ENCODE data around the gene BMERB1. TPM values are rescaled to one million over a fixed set of nuclear protein-coding genes. Genes with fewer than 3 reads are reported as not detected.
A peak's percentile ranks its signal among the peaks of the same experiment; 100 is the strongest.
"Not testable (repeated sequence)": the region's sequence is repeated elsewhere in the genome, so short reads cannot be mapped to it uniquely, and the experiment has no call there.

BMERB1 gene
- total RNA-seq, 2 donors from 2014 or later = 55.0 to 55.3 TPM

DNA sequence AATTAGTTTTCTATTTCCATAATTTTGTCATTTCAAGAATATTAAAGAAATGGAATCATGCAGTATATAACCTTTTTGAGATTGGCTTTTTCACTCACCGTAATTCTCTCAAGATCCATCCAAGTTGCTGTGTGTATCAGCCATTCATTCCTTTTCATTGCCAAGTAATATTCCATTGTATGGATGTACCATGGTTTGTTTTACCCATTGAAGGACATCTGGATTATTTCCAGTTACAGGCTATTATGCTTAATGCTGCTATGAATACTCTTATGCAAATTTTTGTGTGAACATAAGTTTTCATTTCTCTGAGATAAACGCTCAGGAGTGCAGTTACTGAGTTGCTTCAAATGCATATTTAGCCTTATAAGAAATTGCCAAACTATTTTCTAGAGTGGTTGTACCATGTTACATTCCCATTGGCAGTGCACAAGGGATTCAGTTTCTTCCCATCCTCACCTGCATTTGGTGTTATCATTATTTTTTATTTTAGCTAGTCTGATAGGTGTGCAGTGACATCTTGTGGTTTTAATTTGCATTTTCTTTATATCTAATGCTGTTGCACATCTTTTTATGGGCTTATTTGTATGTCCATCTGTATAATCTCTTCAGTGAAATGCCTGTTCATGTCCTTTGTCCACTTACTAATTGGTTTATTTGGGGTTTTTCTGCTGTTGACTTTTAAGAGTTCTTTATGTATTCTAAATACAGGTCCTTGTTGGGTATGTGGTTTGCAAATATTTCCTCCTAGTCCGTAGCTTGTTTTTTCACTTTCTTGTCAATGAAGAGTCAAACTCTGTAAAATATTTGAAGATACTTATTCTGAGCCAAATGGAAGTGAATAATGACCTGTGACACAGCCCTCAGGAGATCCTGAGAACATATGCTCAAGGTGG, 32.7 kb downstream of the BMERB1 start:
- Histone ChIP-seq H3K27me3 (no peaks in the 10 kb centered on the region), H3K9me3 (peaks cover 0 to 14% of the 10 kb centered on the region in 2 donors), H3K4me3 (no peak overlapping the region), H3K36me3 (no peaks in the 10 kb centered on the region), H3K27ac (no peak overlapping the region), H3K4me1 (no peaks in the 10 kb centered on the region)
- no peak for DNase-seq (ENCODE audit: low spot score)
- TF ChIP-seq, protein P1, sequence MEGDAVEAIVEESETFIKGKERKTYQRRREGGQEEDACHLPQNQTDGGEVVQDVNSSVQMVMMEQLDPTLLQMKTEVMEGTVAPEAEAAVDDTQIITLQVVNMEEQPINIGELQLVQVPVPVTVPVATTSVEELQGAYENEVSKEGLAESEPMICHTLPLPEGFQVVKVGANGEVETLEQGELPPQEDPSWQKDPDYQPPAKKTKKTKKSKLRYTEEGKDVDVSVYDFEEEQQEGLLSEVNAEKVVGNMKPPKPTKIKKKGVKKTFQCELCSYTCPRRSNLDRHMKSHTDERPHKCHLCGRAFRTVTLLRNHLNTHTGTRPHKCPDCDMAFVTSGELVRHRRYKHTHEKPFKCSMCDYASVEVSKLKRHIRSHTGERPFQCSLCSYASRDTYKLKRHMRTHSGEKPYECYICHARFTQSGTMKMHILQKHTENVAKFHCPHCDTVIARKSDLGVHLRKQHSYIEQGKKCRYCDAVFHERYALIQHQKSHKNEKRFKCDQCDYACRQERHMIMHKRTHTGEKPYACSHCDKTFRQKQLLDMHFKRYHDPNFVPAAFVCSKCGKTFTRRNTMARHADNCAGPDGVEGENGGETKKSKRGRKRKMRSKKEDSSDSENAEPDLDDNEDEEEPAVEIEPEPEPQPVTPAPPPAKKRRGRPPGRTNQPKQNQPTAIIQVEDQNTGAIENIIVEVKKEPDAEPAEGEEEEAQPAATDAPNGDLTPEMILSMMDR (IDR thresholded peaks at IDR 0.05) = no peak

DNA sequence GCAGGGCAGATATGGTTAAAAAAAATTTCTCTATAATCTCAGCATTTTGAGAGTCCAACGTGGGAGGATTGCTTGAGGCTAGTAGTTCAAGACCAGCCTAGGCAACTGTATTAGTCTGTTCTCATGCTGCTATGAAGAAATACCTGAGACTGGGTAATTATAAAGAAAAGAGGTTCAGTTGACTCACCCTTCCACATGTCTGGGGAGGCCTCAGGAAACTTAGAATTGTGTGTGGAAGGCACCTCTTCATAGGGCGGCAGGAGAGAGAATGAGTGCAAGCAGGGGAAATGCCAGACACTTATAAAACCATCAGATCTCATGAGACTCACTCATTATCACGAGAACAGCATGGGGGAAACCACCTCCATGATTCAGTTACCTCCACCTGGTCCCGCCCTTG, 42.6 kb downstream of the BMERB1 start:
- not testable (repeated sequence) for H3K27ac ChIP-seq; H3K4me1 ChIP-seq; H3K4me3 ChIP-seq; H3K27me3 ChIP-seq; H3K36me3 ChIP-seq; H3K9me3 ChIP-seq; DNase-seq (ENCODE audit: low spot score)

DNA sequence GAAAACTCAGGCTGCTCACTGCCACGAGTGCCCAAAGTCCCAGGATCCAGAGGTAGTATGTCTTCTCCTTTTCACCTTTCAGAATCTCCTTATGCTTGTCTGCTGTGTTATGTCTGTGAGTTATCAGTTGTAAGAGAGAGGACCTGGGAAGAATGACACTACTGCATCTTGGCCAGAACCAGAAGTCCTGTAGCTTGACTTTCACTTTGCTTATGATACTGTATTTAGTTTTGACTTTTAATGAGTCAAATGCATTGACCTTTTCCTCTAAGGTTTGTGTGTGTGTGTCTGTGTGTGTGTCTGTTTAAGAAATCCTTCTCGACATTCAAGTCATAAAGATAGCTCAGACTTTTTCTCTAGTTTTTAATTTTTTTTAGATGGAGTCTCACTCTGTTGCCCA, 43.4 kb downstream of the BMERB1 start:
- H3K36me3 ChIP-seq = no peaks in the 10 kb centered on the region
- no peaks in the 10 kb centered on the region for H3K27me3 ChIP-seq
- no peak overlapping the region for H3K27ac ChIP-seq
- peak; percentile 9 for DNase-seq (ENCODE audit: low spot score)
- no peaks in the 10 kb centered on the region for H3K4me1 ChIP-seq
- H3K9me3 ChIP-seq = no peaks in the 10 kb centered on the region
- TF ChIP-seq, protein P1 (IDR thresholded peaks at IDR 0.05) = no peak
- H3K4me3 ChIP-seq = no peak overlapping the region

DNA sequence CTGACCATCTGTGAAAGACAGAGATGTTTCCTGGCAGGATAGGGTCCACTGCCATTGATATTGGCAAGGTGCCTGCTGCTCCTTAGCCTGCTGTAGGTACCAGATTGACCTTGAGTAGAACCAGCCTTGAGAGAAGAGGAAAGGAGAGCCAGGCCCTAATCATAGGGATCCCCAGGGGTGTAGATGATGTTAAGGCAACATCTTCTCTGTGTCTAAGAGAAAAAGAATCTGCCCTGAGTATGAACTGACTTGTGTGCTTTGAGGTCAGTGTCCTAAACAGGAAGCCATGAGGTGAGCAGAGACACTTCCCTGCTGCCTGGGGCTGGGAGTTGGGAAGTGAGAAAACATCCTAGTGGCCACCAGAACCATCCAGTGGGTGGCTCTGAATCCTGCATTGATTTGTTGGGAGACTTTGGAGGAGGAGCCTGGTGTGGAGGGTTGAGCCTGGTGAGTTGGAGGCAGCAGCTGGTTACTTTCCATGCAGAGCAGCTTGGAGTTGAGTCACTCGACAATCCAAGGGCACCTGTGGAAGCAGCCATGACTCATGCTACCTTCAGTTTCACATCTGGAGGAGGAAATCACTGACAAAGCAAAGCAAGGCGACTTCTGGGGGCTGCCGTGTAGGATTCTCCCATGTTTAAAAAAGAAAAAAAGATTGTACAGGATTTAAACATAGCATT, 47.8 kb downstream of the BMERB1 start:
- H3K4me1 ChIP-seq = no peaks in the 10 kb centered on the region
- no peak overlapping the region for H3K27ac ChIP-seq
- no peaks in the 10 kb centered on the region for H3K9me3 ChIP-seq
- H3K36me3 ChIP-seq = no peaks in the 10 kb centered on the region
- H3K4me3 ChIP-seq = no peak overlapping the region
- H3K27me3 ChIP-seq = no peaks in the 10 kb centered on the region
- no peak for DNase-seq (ENCODE audit: low spot score)
- TF ChIP-seq, protein P1 (IDR thresholded peaks at IDR 0.05) = no peak

DNA sequence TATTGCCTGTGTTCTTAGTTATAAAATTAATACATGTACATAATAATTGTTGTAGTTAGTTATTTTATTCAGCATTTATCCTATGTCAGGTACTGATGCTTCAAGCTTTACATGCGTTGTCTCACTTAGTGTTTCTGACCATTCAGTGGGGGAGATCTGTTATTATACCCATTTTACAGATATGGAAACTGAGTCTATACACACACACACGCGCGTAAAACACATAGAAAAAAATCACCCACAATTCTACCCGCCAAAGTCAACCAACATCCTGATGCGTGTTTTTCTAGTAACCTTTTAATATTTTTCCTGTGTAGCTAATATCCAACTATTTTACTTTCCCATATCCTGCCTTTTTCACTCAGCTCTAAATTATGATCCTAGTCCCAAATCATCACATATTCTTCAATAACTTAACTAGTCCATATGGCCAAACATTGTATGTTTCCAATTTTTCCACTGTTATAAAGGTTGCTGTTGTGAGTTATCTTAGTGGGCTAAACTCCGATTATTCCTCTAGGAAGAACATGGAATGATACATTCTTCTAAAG, 48.4 kb downstream of the BMERB1 start:
- H3K36me3 ChIP-seq = no peaks in the 10 kb centered on the region
- H3K4me1 ChIP-seq = no peaks in the 10 kb centered on the region
- no peaks in the 10 kb centered on the region for H3K9me3 ChIP-seq
- no peak for DNase-seq (ENCODE audit: low spot score)
- H3K27ac ChIP-seq = no peak overlapping the region
- no peak overlapping the region for H3K4me3 ChIP-seq
- H3K27me3 ChIP-seq = no peaks in the 10 kb centered on the region
- TF ChIP-seq, protein P1 (IDR thresholded peaks at IDR 0.05) = no peak

DNA sequence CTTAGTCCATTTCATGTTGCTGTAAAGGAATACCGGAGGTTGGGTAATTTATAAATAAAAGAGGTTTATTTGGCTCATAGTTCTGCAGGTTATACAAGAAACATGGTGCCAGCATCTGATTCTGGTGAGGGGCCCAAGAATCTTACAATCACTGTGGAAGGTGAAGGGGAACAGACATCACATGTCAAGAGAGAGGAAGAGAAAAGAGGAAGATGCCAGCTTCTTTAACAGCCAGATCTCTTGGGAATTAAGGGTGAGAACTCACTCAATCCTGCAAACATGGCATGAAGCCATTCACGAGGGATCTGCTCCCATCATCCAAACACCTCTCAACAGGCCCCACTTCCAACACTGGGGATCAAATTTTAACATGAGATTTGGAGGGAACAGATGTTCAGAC, 49.5 kb downstream of the BMERB1 start:
- Histone ChIP-seq H3K4me1 (peaks cover 0 to under 1% of the 10 kb centered on the region in 2 donors), H3K27me3 (no peaks in the 10 kb centered on the region), H3K9me3 (no peaks in the 10 kb centered on the region), H3K36me3 (no peaks in the 10 kb centered on the region), H3K4me3 (no peak overlapping the region), H3K27ac (no peak overlapping the region)
- peak; percentile 16 for DNase-seq (ENCODE audit: low spot score)
- TF ChIP-seq, protein P1 (IDR thresholded peaks at IDR 0.05) = no peak
